Panc1 (cell line): ENCODE data around the gene MAP7. TPM values are rescaled to one million over a fixed set of nuclear protein-coding genes. Genes with fewer than 3 reads are reported as not detected.

Source experiments
- ATAC-seq: fragments of 200-7000 bp; cut with Tn5 transposase; 2 replicates; pipeline ENCODE4 v1.9.1; 2020; ENCODE audit warnings: mild to moderate bottlenecking, moderate library complexity
- BruUV-seq: library from RNA; stranded (reverse); fragments of 400-500 nt; replicated peaks from 2 replicates; lab custom pipeline; 2021; lab: Mats Ljungman, UMichigan
- CTCF ChIA-PET: fragments of 300-600 bp; sonication (Branson Sonifier 250); formaldehyde crosslinking; loops from one replicate; lab custom pipeline; 2022; ENCODE audit warnings: antibody characterized with exemption; lab: Charles Lee
- POLR2A ChIA-PET: fragments of 300-600 bp; sonication (Branson Sonifier 250); formaldehyde crosslinking; loops from one replicate; lab custom pipeline; 2022; ENCODE audit warnings: antibody characterized with exemption; lab: Charles Lee
- DNase-seq: peaks from one replicate; pipeline ENCODE4 v3.0.0-alpha.2; 2010; ENCODE audit warnings: low read depth, low spot score
- H3K27ac ChIP-seq: 2 replicates; pipeline ENCODE4 v1.5.1; 2011; ENCODE audit warnings: mild to moderate bottlenecking, low read length, inconsistent platforms
- H3K27me3 ChIP-seq: fragments of 200-500 bp; sonication (Bioruptor generic); 2 replicates; pipeline ENCODE4 v1.6.0; 2014; ENCODE audit warnings: low read length, inconsistent platforms; ENCODE audit not compliant: control insufficient read depth, insufficient read depth
- H3K36me3 ChIP-seq: fragments of 200-500 bp; sonication (Bioruptor generic); 2 replicates; pipeline ENCODE4 v1.5.1; 2014; ENCODE audit warnings: inconsistent platforms, mild to moderate bottlenecking, low read length, moderate library complexity; ENCODE audit not compliant: control insufficient read depth, insufficient read depth
- H3K4me1 ChIP-seq: 2 replicates; pipeline ENCODE4 v1.5.1; 2011; ENCODE audit warnings: inconsistent platforms, mild to moderate bottlenecking, low read length, moderate library complexity; ENCODE audit not compliant: control insufficient read depth, insufficient read depth
- H3K4me3 ChIP-seq, 2 experiments: 2 replicates each; pipeline ENCODE4 v1.5.1; 2011 to 2012; ENCODE audit warnings: low read depth in 2 of 2, low read length in 2 of 2, mild to moderate bottlenecking in 2 of 2, inconsistent platforms in 1 of 2, moderate library complexity in 1 of 2
- H3K9me3 ChIP-seq: fragments of 200-500 bp; sonication (Bioruptor generic); 2 replicates; pipeline ENCODE4 v1.5.1; 2014; ENCODE audit warnings: low read depth, mild to moderate bottlenecking, inconsistent platforms, low read length, moderate library complexity; ENCODE audit not compliant: control insufficient read depth, insufficient read depth
- POLR2AphosphoS5 ChIP-seq: IDR thresholded peaks from 2 replicates; pipeline ENCODE4 v1.6.1; 2012; ENCODE audit warnings: mild to moderate bottlenecking, low read depth, low read length, moderate library complexity
- SIN3A ChIP-seq: IDR thresholded peaks from 2 replicates; pipeline ENCODE4 v1.6.1; 2012; ENCODE audit warnings: low read depth, mild to moderate bottlenecking, low read length, moderate library complexity, borderline replicate concordance; ENCODE audit not compliant: insufficient read depth
- TCF7L2 ChIP-seq: IDR thresholded peaks from 2 replicates; pipeline ENCODE4 v1.6.1; 2011; ENCODE audit warnings: mild to moderate bottlenecking, low read depth, low read length, inconsistent platforms
- in situ Hi-C: cut with HindIII; loops from 2 replicates; pipeline ENCODE4 v1.10.0; 2016; ENCODE audit warnings: low sequenced_read_pairs, low pct_unique_long_range_greater_than_20kb
- intact Hi-C: fragments of 100-400 bp; cut with micrococcal nuclease; formaldehyde crosslinking; loops from one replicate; pipeline ENCODE4 v1.10.0; 2022; ENCODE audit not compliant: unreplicated experiment
- total RNA-seq: library from RNA; stranded (reverse); gene quantifications from one replicate; pipeline ENCODE4 v1.2.1, GENCODE V29; 2021; ENCODE audit not compliant: unreplicated experiment
- TF ChIP-seq, protein P1 (sequence below), 2 experiments: IDR thresholded peaks; 2 replicates each; pipeline ENCODE4 v1.6.1; 2011 to 2012; ENCODE audit warnings: low read depth in 2 of 2, control low read depth in 1 of 2, low read length in 1 of 2, mild to moderate bottlenecking in 1 of 2, moderate library complexity in 1 of 2; ENCODE audit not compliant: insufficient read depth in 1 of 2
- TF ChIP-seq, protein P2 (sequence below): fragments of 450-650 bp; IDR thresholded peaks from 2 replicates; pipeline ENCODE4 v1.5.1; 2017; ENCODE audit warnings: mild to moderate bottlenecking

Gene MAP7
- total RNA-seq, 1 experiment from 2014 or later: 1.8 TPM

DNA sequence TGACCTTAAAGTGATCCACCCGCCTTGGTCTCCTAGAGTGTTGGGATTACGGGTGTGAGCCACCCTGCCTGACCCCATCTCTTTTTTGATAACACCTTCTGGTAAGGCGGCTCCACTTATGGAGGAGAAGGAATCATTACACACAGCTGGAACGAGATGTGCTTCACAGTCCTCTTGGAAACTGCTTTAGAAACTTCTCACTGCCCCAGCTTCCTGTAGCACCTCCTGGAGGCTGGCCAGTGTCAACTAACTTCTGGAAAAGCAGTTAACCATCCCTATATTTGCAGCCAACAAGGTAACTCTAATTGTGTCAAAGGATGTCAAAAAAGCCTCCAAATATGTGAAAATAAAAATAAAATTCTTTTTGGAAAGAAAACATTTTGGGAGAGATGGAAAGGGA lies 211.7 kb downstream of the MAP7 start:
- CTCF ChIA-PET: interaction anchor here (0.6 kb wide), 1 partner anchor 317 kb away, joined by 4 read pairs; no protein-coding TSS in a partner anchor
- H3K4me1 ChIP-seq: no peaks in the 10 kb centered on the region
- in situ Hi-C loops: no loop called here
- H3K36me3 ChIP-seq: no peaks in the 10 kb centered on the region
- no peak overlapping the region for H3K4me3 ChIP-seq
- DNase-seq: no peak
- H3K27me3 ChIP-seq: no peaks in the 10 kb centered on the region; the same call in 1 of the 2 replicates
- no peak overlapping the region for H3K27ac ChIP-seq
- intact Hi-C loops: no loop called here
- TF ChIP-seq SIN3A (no peak), POLR2AphosphoS5 (no peak), TCF7L2 (no peak)
- TF ChIP-seq, protein P1, sequence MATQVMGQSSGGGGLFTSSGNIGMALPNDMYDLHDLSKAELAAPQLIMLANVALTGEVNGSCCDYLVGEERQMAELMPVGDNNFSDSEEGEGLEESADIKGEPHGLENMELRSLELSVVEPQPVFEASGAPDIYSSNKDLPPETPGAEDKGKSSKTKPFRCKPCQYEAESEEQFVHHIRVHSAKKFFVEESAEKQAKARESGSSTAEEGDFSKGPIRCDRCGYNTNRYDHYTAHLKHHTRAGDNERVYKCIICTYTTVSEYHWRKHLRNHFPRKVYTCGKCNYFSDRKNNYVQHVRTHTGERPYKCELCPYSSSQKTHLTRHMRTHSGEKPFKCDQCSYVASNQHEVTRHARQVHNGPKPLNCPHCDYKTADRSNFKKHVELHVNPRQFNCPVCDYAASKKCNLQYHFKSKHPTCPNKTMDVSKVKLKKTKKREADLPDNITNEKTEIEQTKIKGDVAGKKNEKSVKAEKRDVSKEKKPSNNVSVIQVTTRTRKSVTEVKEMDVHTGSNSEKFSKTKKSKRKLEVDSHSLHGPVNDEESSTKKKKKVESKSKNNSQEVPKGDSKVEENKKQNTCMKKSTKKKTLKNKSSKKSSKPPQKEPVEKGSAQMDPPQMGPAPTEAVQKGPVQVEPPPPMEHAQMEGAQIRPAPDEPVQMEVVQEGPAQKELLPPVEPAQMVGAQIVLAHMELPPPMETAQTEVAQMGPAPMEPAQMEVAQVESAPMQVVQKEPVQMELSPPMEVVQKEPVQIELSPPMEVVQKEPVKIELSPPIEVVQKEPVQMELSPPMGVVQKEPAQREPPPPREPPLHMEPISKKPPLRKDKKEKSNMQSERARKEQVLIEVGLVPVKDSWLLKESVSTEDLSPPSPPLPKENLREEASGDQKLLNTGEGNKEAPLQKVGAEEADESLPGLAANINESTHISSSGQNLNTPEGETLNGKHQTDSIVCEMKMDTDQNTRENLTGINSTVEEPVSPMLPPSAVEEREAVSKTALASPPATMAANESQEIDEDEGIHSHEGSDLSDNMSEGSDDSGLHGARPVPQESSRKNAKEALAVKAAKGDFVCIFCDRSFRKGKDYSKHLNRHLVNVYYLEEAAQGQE (IDR thresholded peaks at IDR 0.05; ENCODE audit: insufficient read depth in 1 of 2, low read depth in 2 of 2, low read length in 1 of 2): no peak
- TF ChIP-seq, protein P2, sequence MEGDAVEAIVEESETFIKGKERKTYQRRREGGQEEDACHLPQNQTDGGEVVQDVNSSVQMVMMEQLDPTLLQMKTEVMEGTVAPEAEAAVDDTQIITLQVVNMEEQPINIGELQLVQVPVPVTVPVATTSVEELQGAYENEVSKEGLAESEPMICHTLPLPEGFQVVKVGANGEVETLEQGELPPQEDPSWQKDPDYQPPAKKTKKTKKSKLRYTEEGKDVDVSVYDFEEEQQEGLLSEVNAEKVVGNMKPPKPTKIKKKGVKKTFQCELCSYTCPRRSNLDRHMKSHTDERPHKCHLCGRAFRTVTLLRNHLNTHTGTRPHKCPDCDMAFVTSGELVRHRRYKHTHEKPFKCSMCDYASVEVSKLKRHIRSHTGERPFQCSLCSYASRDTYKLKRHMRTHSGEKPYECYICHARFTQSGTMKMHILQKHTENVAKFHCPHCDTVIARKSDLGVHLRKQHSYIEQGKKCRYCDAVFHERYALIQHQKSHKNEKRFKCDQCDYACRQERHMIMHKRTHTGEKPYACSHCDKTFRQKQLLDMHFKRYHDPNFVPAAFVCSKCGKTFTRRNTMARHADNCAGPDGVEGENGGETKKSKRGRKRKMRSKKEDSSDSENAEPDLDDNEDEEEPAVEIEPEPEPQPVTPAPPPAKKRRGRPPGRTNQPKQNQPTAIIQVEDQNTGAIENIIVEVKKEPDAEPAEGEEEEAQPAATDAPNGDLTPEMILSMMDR: no peak
- H3K9me3 ChIP-seq: no peaks in the 10 kb centered on the region
- ATAC-seq: no peak
- BruUV-seq: no TSS peak
- POLR2A ChIA-PET: no interaction called here

DNA sequence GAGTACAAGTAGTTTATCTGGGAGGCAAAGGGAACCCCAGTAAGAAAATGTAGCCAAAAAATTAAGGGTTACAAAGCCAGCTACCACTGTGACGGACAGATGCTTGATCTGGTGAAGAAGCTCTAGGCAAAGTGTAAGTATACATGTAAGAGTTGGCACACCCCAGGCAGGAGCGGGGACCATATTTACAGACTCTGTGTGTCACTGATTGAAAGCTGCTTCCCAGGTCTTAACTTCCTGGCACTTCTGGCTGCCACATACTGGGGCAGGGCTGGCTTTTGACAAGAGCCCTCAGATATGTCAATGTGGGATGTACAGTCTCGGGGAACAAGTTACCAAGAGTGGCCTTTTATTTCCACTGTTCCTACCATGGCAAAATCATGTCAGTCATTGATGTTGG lies 212.6 kb downstream of the MAP7 start:
- H3K27ac ChIP-seq: no peak overlapping the region

More for the DNA sequence above, 212.6 kb downstream of the MAP7 start:
- POLR2A ChIA-PET: interaction anchor here (1.0 kb wide), 1 partner anchor 47 kb away, joined by 3 read pairs; no protein-coding TSS in a partner anchor
- TF ChIP-seq POLR2AphosphoS5 (no peak), SIN3A (no peak), TCF7L2 (no peak)
- TF ChIP-seq, protein P1 (IDR thresholded peaks at IDR 0.05; ENCODE audit: insufficient read depth in 1 of 2, low read depth in 2 of 2, low read length in 1 of 2): no peak
- TF ChIP-seq, protein P2: no peak
- ATAC-seq (no peak), DNase-seq (no peak)
- H3K27me3 ChIP-seq: no peaks in the 10 kb centered on the region; the same call in 1 of the 2 replicates
- CTCF ChIA-PET: no interaction called here
- in situ Hi-C loops: no loop called here
- intact Hi-C loops: no loop called here
- no peaks in the 10 kb centered on the region for H3K4me1 ChIP-seq
- no peak overlapping the region for H3K4me3 ChIP-seq
- no peaks in the 10 kb centered on the region for H3K36me3 ChIP-seq
- no TSS peak for BruUV-seq
- no peaks in the 10 kb centered on the region for H3K9me3 ChIP-seq
